ENCODE data around the gene NF2. TPM values are rescaled to one million over a fixed set of nuclear protein-coding genes. Genes with fewer than 3 reads are reported as not detected.

The NF2 gene
- polyA plus RNA-seq, 3 donors = 7.7 to 15.5 (median 8.4) TPM

GRCh38 chr22:29580200-29580810 lies 23.1 kb upstream of the NF2 start:
- 43% methylated on average over 8 of the region's 8 CpGs for WGBS (ENCODE audit: insufficient coverage)
- H3K27me3 ChIP-seq (ENCODE audit: control insufficient read depth in 2 of 2, insufficient read depth in 2 of 2, low read length in 2 of 2) = no peaks in the 10 kb centered on the region
- H3K4me1 Mint-ChIP-seq = peaks cover 9% of the 10 kb centered on the region
- H4K20me1 ChIP-seq (ENCODE audit: insufficient read depth, low read length) = no peaks in the 10 kb centered on the region
- TF ChIP-seq CTCF (IDR thresholded peaks at IDR 0.05) = no peak
- intact Hi-C loops (cut with micrococcal nuclease) = no loop called here
- no peaks in the 10 kb centered on the region for H3K36me3 ChIP-seq (replicated peaks in 1 of 2; ENCODE audit: control insufficient read depth in 1 of 2, insufficient read depth in 2 of 2, low read length in 2 of 2)
- peak overlapping the region; percentile 88 for H2AFZ ChIP-seq (ENCODE audit: insufficient read depth, low read depth, low read length, poor library complexity, severe bottlenecking)
- H3K4me2 ChIP-seq (replicated peaks; ENCODE audit: extremely low read depth, low read length, poor library complexity, severe bottlenecking) = peak overlapping the region; percentile 93
- H3K9ac ChIP-seq (ENCODE audit: insufficient read depth, low read length, poor library complexity, severe bottlenecking) = peak overlapping the region; percentile 61
- no peaks in the 10 kb centered on the region for H3K79me2 ChIP-seq (ENCODE audit: insufficient read depth, low read length)
- H3K27ac ChIP-seq (ENCODE audit: low read depth in 1 of 2, low read length in 2 of 2) = peak overlapping the region in 1 of 2 donors; percentile 22
- H3K4me1 ChIP-seq (ENCODE audit: control insufficient read depth in 1 of 2, insufficient read depth in 2 of 2, low read length in 2 of 2) = peaks cover 6 to 9% of the 10 kb centered on the region in 2 donors
- no peaks in the 10 kb centered on the region for H3K9me3 ChIP-seq (replicated peaks in 1 of 2; ENCODE audit: control insufficient read depth in 1 of 2, insufficient read depth in 1 of 2, low read length in 2 of 2)
- H3K27ac Mint-ChIP-seq = peak overlapping the region in 2 of 7 donors; percentile 10 to 75
- no peak for DNase-seq
- no peaks in the 10 kb centered on the region for H3K36me3 Mint-ChIP-seq
- H3K9me3 Mint-ChIP-seq = peaks cover 0 to 2% (median 0%) of the 10 kb centered on the region in 7 donors
- peak overlapping the region; percentile 87 to 91 for H3K4me3 Mint-ChIP-seq
- peak overlapping the region; percentile 54 to 90 (median 55) for H3K4me3 ChIP-seq (replicated peaks in 1 of 3; ENCODE audit: low read depth in 2 of 3, low read length in 3 of 3)
- H3K27me3 Mint-ChIP-seq (ENCODE audit: low read depth in 3 of 3) = peaks cover 2 to 9% (median 2%) of the 10 kb centered on the region in 3 donors

GRCh38 chr22:29581799-29582198 lies 21.6 kb upstream of the NF2 start:
- WGBS (ENCODE audit: insufficient coverage) = 97% methylated on average over 8 of the region's 12 CpGs
- DNase-seq = no peak
- no peak overlapping the region for H3K9ac ChIP-seq (ENCODE audit: insufficient read depth, low read length, poor library complexity, severe bottlenecking)
- H3K79me2 ChIP-seq (ENCODE audit: insufficient read depth, low read length) = no peaks in the 10 kb centered on the region
- intact Hi-C loops (cut with micrococcal nuclease) = no loop called here
- no peak overlapping the region for H3K27ac ChIP-seq (ENCODE audit: low read depth in 1 of 2, low read length in 2 of 2)
- peaks cover 0 to 2% (median 0%) of the 10 kb centered on the region in 7 donors for H3K9me3 Mint-ChIP-seq
- no peaks in the 10 kb centered on the region for H3K36me3 Mint-ChIP-seq
- H3K9me3 ChIP-seq (replicated peaks in 1 of 2; ENCODE audit: control insufficient read depth in 1 of 2, insufficient read depth in 1 of 2, low read length in 2 of 2) = no peaks in the 10 kb centered on the region
- H3K27me3 Mint-ChIP-seq (ENCODE audit: low read depth in 3 of 3) = peaks cover 2 to 9% (median 2%) of the 10 kb centered on the region in 3 donors
- H3K4me1 Mint-ChIP-seq = peaks cover 9% of the 10 kb centered on the region
- no peak overlapping the region for H3K27ac Mint-ChIP-seq
- H3K27me3 ChIP-seq (ENCODE audit: control insufficient read depth in 2 of 2, insufficient read depth in 2 of 2, low read length in 2 of 2) = no peaks in the 10 kb centered on the region
- no peak overlapping the region for H3K4me2 ChIP-seq (replicated peaks; ENCODE audit: extremely low read depth, low read length, poor library complexity, severe bottlenecking)
- TF ChIP-seq CTCF (IDR thresholded peaks at IDR 0.05) = no peak
- H4K20me1 ChIP-seq (ENCODE audit: insufficient read depth, low read length) = no peaks in the 10 kb centered on the region
- H3K4me3 Mint-ChIP-seq = no peak overlapping the region
- no peak overlapping the region for H3K4me3 ChIP-seq (replicated peaks in 1 of 3; ENCODE audit: low read depth in 2 of 3, low read length in 3 of 3)
- peaks cover 6 to 9% of the 10 kb centered on the region in 2 donors for H3K4me1 ChIP-seq (ENCODE audit: control insufficient read depth in 1 of 2, insufficient read depth in 2 of 2, low read length in 2 of 2)
- no peaks in the 10 kb centered on the region for H3K36me3 ChIP-seq (replicated peaks in 1 of 2; ENCODE audit: control insufficient read depth in 1 of 2, insufficient read depth in 2 of 2, low read length in 2 of 2)
- peak overlapping the region; percentile 88 for H2AFZ ChIP-seq (ENCODE audit: insufficient read depth, low read depth, low read length, poor library complexity, severe bottlenecking)
